Measurements from ENCODE around the gene SAP30BP.

DNA sequence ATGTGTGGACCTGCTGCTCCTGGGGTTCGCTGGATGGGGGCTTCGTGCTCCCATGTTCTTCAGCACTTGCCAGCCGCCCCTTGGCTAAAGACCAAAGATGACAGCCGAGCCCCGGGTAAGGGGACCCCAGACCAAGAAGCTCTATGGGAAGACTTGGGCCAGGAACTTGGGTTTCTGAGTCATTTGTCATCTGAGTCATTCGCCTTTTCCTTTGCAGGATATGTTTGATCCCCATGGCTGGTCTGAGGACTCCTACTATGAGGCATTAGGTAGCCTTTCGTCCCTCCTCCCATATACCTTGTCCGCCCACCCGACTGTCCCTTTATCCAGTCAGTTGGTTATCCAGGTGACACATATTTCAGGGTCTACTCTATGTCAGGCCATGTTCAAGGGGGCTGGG, 36.5 kb downstream of the SAP30BP start:
- TF ChIP-seq, protein P1, sequence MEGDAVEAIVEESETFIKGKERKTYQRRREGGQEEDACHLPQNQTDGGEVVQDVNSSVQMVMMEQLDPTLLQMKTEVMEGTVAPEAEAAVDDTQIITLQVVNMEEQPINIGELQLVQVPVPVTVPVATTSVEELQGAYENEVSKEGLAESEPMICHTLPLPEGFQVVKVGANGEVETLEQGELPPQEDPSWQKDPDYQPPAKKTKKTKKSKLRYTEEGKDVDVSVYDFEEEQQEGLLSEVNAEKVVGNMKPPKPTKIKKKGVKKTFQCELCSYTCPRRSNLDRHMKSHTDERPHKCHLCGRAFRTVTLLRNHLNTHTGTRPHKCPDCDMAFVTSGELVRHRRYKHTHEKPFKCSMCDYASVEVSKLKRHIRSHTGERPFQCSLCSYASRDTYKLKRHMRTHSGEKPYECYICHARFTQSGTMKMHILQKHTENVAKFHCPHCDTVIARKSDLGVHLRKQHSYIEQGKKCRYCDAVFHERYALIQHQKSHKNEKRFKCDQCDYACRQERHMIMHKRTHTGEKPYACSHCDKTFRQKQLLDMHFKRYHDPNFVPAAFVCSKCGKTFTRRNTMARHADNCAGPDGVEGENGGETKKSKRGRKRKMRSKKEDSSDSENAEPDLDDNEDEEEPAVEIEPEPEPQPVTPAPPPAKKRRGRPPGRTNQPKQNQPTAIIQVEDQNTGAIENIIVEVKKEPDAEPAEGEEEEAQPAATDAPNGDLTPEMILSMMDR (IDR thresholded peaks at IDR 0.05; ENCODE audit: low read depth, low read length, missing input control): no peak
- TF ChIP-seq, protein P2, sequence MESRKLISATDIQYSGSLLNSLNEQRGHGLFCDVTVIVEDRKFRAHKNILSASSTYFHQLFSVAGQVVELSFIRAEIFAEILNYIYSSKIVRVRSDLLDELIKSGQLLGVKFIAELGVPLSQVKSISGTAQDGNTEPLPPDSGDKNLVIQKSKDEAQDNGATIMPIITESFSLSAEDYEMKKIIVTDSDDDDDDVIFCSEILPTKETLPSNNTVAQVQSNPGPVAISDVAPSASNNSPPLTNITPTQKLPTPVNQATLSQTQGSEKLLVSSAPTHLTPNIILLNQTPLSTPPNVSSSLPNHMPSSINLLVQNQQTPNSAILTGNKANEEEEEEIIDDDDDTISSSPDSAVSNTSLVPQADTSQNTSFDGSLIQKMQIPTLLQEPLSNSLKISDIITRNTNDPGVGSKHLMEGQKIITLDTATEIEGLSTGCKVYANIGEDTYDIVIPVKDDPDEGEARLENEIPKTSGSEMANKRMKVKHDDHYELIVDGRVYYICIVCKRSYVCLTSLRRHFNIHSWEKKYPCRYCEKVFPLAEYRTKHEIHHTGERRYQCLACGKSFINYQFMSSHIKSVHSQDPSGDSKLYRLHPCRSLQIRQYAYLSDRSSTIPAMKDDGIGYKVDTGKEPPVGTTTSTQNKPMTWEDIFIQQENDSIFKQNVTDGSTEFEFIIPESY (IDR thresholded peaks at IDR 0.05): no peak
- TF ChIP-seq EGR1 (IDR thresholded peaks at IDR 0.05; ENCODE audit: low read depth in 2 of 2) (no peak), YY1 (IDR thresholded peaks at IDR 0.05) (no peak)
- TF ChIP-seq, protein P3, sequence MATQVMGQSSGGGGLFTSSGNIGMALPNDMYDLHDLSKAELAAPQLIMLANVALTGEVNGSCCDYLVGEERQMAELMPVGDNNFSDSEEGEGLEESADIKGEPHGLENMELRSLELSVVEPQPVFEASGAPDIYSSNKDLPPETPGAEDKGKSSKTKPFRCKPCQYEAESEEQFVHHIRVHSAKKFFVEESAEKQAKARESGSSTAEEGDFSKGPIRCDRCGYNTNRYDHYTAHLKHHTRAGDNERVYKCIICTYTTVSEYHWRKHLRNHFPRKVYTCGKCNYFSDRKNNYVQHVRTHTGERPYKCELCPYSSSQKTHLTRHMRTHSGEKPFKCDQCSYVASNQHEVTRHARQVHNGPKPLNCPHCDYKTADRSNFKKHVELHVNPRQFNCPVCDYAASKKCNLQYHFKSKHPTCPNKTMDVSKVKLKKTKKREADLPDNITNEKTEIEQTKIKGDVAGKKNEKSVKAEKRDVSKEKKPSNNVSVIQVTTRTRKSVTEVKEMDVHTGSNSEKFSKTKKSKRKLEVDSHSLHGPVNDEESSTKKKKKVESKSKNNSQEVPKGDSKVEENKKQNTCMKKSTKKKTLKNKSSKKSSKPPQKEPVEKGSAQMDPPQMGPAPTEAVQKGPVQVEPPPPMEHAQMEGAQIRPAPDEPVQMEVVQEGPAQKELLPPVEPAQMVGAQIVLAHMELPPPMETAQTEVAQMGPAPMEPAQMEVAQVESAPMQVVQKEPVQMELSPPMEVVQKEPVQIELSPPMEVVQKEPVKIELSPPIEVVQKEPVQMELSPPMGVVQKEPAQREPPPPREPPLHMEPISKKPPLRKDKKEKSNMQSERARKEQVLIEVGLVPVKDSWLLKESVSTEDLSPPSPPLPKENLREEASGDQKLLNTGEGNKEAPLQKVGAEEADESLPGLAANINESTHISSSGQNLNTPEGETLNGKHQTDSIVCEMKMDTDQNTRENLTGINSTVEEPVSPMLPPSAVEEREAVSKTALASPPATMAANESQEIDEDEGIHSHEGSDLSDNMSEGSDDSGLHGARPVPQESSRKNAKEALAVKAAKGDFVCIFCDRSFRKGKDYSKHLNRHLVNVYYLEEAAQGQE (IDR thresholded peaks at IDR 0.05): no peak
- TF ChIP-seq, protein P4, sequence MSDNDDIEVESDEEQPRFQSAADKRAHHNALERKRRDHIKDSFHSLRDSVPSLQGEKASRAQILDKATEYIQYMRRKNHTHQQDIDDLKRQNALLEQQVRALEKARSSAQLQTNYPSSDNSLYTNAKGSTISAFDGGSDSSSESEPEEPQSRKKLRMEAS (IDR thresholded peaks at IDR 0.05): no peak
